GM19468 (cell line): ENCODE measurements around the gene AFF3.
"Not testable (repeated sequence)": the region's sequence is repeated elsewhere in the genome, so short reads cannot be mapped to it uniquely, and the experiment has no call there.

Experiments used
- ATAC-seq: cut with Tn5 transposase; IDR thresholded peaks from one replicate; pipeline ENCODE4 v1.9.1; 2021; ENCODE audit warnings: mild to moderate bottlenecking, moderate library complexity, moderate number of reproducible peaks; ENCODE audit not compliant: unreplicated experiment; ENCODE audit errors: extremely low read depth

AFF3 gene

GRCh38 chr2:99944019-99944418 is 198.4 kb downstream of the AFF3 start:
- ATAC-seq, result no peak

GRCh38 chr2:99942561-99943347 is 199.6 kb downstream of the AFF3 start:
- ATAC-seq, result no peak

- no peak for ATAC-seq
These were observed 201.4 kb downstream of the AFF3 start for GRCh38 chr2:99940963-99941362.

- no peak for ATAC-seq
These were observed 203.3 kb downstream of the AFF3 start for GRCh38 chr2:99939135-99939534.

- no peak for ATAC-seq
These were observed 204.1 kb downstream of the AFF3 start for GRCh38 chr2:99938250-99938649.

GRCh38 chr2:99936065-99936464 is 206.3 kb downstream of the AFF3 start:
- ATAC-seq, result no peak

GRCh38 chr2:99935662-99936061 is 206.7 kb downstream of the AFF3 start:
- no peak for ATAC-seq

GRCh38 chr2:99933894-99934650 is 208.3 kb downstream of the AFF3 start:
- no peak for ATAC-seq

- not testable (repeated sequence) for ATAC-seq
These were observed 208.9 kb downstream of the AFF3 start for GRCh38 chr2:99933491-99933890.

GRCh38 chr2:99928470-99929053 is 213.8 kb downstream of the AFF3 start:
- ATAC-seq, result no peak

GRCh38 chr2:99927690-99928207 is 214.6 kb downstream of the AFF3 start:
- ATAC-seq, result not testable (repeated sequence)

GRCh38 chr2:99926986-99927385 is 215.4 kb downstream of the AFF3 start:
- ATAC-seq, result no peak

GRCh38 chr2:99925960-99926359 is 216.4 kb downstream of the AFF3 start:
- no peak for ATAC-seq

GRCh38 chr2:99922664-99923063 is 219.7 kb downstream of the AFF3 start:
- ATAC-seq, result no peak

- ATAC-seq, result no peak
These were observed 220.5 kb downstream of the AFF3 start for GRCh38 chr2:99921903-99922302.

- ATAC-seq, result no peak
These were observed 224.0 kb downstream of the AFF3 start for GRCh38 chr2:99918389-99918788.

GRCh38 chr2:99915108-99915675 is 227.2 kb downstream of the AFF3 start:
- no peak for ATAC-seq

GRCh38 chr2:99911736-99912135 is 230.7 kb downstream of the AFF3 start:
- no peak for ATAC-seq

- no peak for ATAC-seq
These were observed 231.5 kb downstream of the AFF3 start for GRCh38 chr2:99910902-99911301.

GRCh38 chr2:99905636-99906035 is 236.8 kb downstream of the AFF3 start:
- ATAC-seq, result no peak

GRCh38 chr2:99905025-99905424 is 237.4 kb downstream of the AFF3 start:
- no peak for ATAC-seq
